HG03432 (cell line): ENCODE results near the gene EZH2.
A peak's percentile ranks its signal among the peaks of the same experiment; 100 is the strongest.

Experiments
- ATAC-seq: cut with Tn5 transposase; IDR thresholded peaks from one replicate; pipeline ENCODE4 v1.9.1; 2021; ENCODE audit warnings: mild to moderate bottlenecking, moderate library complexity; ENCODE audit not compliant: unreplicated experiment

EZH2 gene

DNA sequence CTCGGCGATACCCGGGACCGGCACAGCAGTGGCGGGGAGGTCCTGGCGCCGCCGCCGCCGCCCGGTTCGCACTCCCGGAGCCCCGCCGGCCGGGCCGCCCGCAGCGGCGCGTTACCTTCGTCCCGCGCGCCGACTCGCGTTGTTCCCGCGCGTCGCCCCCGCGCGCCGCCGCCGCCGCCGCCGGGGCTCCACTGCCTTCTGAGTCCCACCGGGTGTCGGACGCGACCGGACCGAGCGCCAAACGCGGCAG lies at the start of gene EZH2:
Gene EZH2, minus strand, starts transcription at position 243 of the 250 bp plus-strand sequence. CDS start 36,993 bp downstream, outside the sequence.
- peak; percentile 31 for ATAC-seq

DNA sequence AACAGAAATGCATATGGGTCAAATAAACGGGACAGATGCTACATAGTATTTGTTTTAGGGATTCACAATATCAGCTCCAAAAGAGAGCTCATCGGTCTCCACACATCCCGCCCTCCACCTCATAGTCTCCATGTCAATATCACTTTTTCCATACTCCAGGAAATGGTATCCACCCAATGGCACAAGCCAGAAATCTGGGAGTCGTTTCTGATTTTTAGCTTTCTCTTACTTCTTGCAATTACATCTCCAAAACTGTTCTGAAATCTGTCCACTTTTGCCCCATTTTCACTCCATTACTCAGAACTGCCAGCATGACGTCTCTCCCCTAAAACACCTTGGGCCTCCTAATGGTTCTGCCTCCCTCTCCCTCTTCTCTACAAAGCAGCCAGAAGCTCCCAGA lies 47.4 kb upstream of the EZH2 start:
- ATAC-seq, result no peak

DNA sequence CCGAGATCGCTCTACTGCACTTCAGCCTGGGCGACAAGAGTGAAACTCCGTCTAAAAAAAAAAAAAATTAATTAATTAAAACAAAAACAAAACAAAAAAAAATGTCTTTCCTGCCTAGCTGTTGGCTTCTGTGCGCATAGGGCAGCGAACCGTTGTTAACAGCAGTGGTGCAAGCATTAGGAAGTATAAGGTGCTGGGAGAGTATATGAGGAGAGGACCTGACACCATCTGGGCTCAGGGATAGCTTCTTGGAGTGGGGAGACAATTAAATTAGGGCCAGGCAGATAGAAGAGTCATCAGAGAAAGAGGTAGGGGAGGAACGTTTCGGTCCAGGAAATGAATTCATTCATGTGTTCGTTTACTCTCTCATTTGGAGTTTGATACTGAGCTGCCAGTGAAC lies 46.2 kb upstream of the EZH2 start:
- no peak for ATAC-seq

DNA sequence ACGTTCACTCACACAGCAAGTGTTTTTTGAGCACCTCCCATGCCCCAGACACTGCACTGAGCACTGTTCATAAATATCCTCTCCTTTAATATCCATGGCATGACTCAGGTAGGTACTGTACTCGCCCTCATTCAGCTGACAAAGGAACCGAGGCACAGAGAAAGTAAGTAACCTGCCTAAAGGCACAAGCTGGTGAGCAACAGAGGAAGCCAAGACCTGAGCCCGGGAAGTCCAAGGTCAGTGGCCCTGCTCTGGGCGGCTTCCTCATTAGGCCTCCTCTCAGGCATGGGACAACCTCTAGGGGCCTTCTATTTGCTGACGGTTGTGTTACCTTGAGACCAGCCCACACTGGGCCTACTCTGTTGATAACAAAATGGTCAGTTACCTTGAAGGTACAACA lies 45.1 kb upstream of the EZH2 start:
- no peak for ATAC-seq

- ATAC-seq, result no peak
These were observed 43.3 kb upstream of the EZH2 start for GRCh38 chr7:148927123-148928045.

DNA sequence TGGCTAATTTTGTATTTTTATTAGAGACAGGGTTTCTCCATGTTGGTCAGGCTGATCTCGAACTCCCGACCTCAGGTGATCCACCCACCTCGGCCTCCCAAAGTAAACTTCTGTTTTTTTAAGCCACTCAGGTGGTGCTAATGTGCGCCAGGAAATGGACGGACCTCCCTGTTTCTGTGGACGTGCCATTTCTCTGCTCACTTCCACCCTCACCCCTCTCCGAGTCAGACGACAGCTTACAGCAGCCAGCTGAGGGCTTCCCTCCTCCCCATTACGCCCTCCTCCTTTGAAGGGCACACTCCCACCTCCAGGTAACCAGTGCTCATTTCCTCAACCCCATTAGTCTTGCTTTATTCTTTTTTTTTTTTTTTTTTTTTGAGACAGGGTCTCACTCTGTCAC lies 41.7 kb upstream of the EZH2 start:
- no peak for ATAC-seq

DNA sequence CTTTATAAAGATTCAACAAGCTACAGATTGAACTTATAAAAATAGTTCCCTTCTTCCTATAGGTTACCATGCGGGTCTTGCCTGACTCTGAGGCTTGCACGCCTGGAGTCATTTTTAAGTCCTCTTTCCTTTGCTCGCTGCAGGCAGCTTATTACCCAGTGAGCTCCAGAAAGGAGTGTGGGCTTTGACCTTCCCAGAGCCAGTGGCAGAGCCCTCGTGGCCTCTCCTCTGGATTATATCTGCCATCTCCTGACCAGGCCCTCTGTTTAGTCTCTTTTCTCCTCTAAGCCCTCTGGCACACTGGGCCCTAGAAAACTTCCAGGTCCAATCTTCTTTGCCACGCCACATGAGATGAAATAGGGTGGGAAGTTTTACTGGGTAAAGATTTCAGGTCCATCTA lies 39.9 kb upstream of the EZH2 start:
- no peak for ATAC-seq

GRCh38 chr7:148921806-148922205 lies 37.7 kb upstream of the EZH2 start:
- no peak for ATAC-seq

DNA sequence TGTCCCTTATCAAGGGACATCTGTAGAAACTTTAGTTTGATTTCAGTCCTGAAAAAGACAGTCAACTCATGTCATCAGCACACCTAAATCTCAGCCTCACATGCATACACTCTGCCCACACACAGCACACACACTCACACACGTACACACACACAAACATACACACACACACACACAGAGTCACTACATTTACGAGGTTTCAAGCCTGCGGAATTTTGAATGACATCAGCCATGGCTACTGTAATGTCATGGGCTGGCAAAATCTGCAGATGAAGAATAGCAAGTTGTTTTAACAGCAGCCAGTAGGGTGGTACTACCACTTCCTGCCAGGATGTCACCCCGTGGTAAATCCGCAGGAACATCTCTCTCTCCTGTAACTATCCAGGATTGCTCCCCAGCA lies 37.1 kb upstream of the EZH2 start:
- no peak for ATAC-seq

DNA sequence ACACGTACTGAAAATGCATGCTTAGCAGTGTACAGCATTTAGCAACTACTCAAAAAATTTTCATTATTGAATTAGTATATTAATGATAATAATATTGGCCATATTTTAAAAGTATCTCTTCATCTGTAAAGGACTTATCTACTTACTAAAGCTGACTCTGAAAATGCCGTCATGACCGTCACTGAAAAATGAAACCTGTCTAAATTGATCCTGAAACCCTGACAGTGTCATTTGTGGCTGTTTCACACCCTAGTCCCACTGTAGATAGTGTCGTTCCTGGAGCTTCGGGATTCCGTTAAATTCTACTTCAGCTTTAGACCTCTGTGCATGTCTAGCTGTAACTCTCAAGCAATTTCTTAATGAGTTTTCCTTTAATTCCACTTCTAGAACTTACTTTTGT lies 35.8 kb upstream of the EZH2 start:
- ATAC-seq, result peak; percentile 75

- ATAC-seq, result no peak
These were observed 34.0 kb upstream of the EZH2 start for GRCh38 chr7:148918058-148918596.

GRCh38 chr7:148916186-148916585 lies 32.1 kb upstream of the EZH2 start:
- ATAC-seq, result no peak

DNA sequence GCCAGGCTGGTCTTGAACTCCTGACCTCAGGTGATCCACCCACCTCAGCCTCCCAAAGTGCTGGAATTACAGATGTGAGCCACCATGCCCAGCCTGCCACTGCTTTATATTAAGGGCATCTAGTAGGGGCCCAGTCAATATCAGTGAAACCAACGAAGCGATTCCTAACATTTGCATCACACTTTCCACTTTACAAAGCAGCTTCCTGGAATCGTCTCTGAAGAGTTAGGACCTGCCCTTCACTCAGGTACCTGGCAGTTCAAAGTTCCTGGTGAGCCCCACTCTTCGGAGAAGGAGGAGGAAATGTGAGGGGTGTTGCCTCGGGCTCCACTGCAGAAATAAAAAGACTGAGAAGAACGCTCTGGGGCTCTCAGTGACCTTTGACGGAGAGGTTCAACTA lies 31.1 kb upstream of the EZH2 start:
- peak; percentile 18 for ATAC-seq

GRCh38 chr7:148914208-148914777 lies 30.2 kb upstream of the EZH2 start:
- peak; percentile 73 for ATAC-seq

DNA sequence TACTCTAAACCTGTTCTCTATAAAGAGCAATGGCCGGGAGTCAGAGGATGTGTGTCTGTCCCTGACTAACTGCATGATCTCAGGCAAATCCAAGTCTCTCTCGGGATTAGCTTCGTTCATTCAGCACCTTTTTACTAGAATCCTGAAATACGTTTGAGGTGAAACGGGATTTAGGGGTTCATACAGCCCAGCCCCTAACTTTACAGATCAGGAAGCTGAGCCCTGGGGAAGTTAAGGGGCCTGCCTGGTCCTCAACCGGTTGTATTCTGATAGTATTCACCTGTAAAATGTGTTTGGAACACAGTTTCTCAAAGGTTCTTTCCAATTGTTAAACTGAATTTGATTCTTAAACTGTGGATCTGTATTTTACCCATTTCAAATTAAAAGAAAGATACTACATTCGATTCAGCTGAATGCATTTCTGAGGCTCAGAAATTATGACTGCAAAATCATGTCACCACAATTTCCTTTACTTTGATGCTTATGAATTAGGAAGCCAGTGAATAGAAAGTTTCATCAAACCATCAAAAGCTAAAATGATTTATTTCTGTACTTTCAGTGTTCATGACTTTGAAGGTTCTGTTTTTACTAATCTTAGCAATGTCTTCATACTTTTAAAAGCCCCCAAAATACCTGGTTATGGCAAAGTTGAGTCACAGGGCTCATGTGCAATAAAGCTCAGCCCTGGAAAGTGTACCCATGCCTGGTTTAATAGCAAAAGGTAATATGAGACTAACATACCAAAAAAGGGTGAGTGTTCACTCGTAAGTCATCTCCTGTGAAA lies 28.9 kb upstream of the EZH2 start:
- peak; percentile 70 for ATAC-seq

DNA sequence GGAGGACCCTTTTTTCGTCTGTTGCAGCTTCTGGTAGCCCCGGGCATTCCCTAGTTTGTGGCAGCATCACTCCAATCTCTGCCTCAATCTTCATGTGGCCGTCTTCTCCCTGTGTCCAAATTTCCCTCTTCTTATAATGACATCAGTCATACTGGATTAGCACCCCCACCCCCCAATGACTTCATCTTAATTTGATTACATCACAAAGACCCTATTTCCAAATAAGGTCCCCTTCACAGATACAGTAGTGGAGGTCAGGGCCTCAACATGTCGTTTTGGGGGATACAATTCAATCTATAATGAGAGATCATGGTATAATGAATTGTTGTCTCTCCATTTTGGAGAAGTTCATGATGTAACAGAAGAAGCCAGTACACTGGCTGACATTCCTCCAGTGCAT lies 28.1 kb upstream of the EZH2 start:
- ATAC-seq, result no peak

DNA sequence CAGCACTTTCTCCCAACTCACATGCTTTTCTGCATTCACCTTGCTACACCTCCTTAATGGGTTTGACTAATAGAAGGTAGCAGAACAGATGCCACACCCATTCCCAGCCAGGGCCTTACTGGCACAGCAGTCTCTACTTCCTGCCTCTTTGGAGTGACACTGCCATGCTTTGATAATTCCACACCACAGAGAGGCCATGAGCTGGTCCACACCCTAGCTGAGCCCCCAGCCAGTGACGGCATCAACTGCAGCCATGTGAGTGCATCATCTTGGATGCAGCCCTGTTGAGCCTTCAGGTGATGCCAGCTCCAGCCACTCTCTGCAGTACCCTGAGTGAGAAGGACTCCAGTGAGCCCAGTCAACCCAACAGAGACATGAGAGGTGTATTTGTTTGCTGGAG lies 27.5 kb upstream of the EZH2 start:
- no peak for ATAC-seq

GRCh38 chr7:148909568-148909967 lies 25.5 kb upstream of the EZH2 start:
- no peak for ATAC-seq

DNA sequence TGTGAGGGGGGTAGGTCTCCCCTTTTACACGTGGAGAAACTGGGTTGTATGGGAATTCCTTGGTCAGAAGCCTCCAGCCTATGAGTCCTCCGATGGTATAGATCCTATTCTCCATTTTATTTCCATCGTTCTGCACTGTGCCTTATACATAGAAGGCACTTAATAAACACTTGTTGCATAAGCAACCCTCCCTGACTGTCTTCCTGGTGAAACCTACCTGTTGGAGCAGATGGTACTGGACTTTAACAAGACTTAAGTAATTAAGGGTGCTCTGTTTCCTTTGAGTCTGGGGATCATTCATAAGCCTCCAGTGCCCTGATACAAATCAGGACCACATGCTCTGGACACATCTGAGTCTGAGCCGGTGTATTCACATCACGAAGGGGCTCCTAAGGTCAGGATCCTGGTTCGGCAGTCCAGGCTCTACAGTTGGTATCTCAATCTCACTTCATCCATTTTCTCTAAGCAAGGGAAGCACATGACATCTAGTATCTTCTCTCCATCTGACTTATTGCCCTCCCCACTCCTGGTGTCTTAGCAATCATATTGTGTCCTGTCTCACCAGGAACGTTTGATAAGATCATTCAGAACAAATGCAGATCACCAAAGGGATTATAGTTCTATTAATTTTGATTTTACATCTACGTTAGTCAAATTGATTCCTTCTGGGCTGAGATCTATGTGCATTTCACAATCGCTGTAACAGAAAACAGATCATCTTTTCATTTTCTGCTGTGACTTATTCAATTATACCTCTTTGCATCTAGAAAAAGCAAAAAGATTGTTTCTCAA lies 22.8 kb upstream of the EZH2 start:
- ATAC-seq, result no peak

GRCh38 chr7:148905093-148905666 lies 21.1 kb upstream of the EZH2 start:
- ATAC-seq, result no peak

GRCh38 chr7:148903504-148903903 lies 19.4 kb upstream of the EZH2 start:
- ATAC-seq, result no peak
